Skin epidermis (tissue), 12 donors: ENCODE results near the gene MSX2.
"Not testable (repeated sequence)": the region's sequence is repeated elsewhere in the genome, so short reads cannot be mapped to it uniquely, and the experiment has no call there.

Source experiments
- H3K27ac ChIP-seq, 21 experiments: fragments of 200-600 bp; sonication (generic) in 11 of 21; one replicate each; pipeline ENCODE4 v1.5.0; 2020; ENCODE audit warnings: mild to moderate bottlenecking in 3 of 21, inconsistent platforms in 2 of 21, moderate library complexity in 2 of 21
- H3K4me3 ChIP-seq, 7 experiments: fragments of 200-600 bp; sonication (generic) in 2 of 7; one replicate each; pipeline ENCODE4 v1.5.0; 2020; ENCODE audit warnings: inconsistent platforms in 2 of 7, mild to moderate bottlenecking in 2 of 7, moderate library complexity in 1 of 7

The MSX2 gene

DNA sequence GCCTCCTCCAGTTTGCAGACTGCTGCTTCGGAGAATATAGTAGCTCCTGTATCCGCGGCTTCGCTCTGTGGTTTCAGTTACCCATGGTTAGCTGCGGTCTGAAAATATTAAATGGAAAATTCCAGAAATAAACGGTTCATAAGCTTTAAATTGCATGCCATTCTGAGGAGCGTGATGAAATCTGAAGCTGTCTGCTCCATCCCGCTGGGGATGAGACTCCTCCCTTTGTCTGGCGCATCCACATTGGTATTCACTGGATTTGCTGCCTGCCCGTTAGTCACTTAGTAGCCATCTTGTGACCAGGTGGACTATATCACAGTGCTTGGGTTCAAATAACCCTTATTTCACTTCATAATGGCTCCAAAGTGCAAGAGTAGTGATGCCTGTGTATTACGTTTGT lies 36.3 kb downstream of the MSX2 start:
- Histone ChIP-seq H3K4me3 (no peak overlapping the region), H3K27ac (no peak overlapping the region)

DNA sequence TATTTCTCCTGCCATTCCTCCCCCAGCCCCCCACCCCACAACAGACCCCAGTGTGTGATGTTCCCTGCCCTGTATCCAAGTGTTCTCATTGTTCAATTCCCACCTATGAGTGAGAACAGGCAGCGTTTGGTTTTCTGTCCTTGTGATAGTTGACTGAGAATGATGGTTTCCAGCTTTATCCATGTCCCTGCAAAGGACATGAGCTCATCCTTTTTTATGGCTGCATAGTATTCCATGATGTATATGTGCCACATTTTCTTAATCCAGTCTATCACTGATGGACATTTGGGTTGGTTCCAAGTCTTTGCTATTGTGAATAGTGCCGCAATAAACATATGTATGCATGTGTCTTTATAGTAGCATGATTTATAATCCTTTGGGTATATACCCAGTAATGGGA lies 37.0 kb downstream of the MSX2 start:
- H3K4me3 ChIP-seq, H3K27ac ChIP-seq: not testable (repeated sequence)

DNA sequence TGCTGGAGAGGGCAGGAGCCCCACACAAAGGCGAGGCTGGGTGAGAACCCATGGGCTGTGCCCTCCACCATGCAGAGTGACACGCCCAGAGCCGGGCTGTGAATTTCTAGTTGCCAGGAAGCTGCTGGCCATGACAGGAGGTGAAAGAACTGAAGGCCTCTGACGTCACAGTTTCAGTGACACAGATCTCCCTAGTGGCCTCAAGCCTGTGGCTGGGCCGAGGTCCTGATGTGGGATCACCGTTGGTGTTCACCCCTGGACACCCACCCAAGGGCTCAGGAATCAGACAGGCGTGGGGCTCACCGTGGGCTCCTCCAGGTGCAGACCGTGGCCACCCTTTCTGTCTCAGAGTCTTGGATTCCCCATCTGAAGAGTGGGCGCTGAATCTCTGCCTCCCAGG lies 39.9 kb downstream of the MSX2 start:
- H3K27ac ChIP-seq = no peak overlapping the region
- H3K4me3 ChIP-seq = no peak overlapping the region

DNA sequence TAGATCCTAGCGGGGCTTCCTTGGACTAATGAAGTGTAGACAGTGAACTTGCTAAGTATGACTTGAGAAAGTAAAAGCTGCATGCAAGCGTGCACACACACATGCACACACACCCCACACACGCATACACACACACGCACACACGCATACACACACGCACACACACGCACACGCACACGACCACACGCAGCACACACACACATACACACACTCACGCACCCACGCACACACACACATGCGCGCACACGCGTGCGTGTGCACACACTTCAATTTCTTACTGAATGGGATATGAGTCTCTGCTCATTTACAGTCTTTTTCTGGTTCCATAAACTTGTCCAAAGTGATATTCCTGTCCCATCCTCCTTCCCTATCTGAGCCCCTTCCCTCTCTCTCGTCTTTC lies 41.2 kb downstream of the MSX2 start:
- no peak overlapping the region for H3K4me3 ChIP-seq

DNA sequence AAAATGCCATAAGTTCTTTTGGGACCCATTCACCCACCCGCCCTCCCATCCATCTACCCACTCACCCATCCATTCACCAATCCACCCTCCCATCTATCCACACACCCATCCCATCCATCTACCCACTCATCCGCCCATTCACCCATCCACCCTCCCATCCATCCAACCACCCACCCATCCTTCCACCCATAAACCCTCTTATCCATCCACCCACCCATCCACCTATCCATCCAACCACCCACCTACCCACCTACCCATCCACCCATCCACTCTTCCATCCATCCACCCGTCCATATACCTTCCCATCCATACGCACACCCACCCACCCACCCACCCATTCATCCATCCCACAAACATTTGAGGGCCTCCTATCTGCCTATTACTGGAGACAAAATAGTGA lies 43.3 kb downstream of the MSX2 start:
- no peak overlapping the region for H3K4me3 ChIP-seq

More for the DNA sequence above, 41.2 kb downstream of the MSX2 start:
- no peak overlapping the region for H3K27ac ChIP-seq

DNA sequence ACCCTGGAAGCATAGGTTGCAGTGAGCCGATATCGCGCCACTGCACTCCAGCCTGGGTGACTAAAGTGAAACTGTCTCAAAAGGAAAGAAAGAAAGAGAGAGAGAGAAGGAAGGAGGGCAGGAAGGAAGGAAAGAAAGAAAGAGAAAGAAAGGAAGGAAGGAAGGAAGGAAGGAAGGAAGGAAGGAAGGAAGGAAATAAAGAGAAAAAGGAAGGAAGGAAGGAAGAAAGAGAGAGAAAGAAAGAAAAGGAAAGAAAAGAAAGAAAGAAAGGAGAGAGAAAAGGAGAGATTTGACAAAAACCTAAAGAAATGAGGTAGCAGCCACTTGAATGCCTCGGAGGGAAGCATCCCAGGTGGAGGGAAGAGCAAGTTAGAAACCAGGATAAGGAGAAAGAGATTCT lies 44.6 kb downstream of the MSX2 start:
- Histone ChIP-seq H3K4me3 (no peak overlapping the region), H3K27ac (no peak overlapping the region)

More for the DNA sequence above, 43.3 kb downstream of the MSX2 start:
- no peak overlapping the region for H3K27ac ChIP-seq

DNA sequence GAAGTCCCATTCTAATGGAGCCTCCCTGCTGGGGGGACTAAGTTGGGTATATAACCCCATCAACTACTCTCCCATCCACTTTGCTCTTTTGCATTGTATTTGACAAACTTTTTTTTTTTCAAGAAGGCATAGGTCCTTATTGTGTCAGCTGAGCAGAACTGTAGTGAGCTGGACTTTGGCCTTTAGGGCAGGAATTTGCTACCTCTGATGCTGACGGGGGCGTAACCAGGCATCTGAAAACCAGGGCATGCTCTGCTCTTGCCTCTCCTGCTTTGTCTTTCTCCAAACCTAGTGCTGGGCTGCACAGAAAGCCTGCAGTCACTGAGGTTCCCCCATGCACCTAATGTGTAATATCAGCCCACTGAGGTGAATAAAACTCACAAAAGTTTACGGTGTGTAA lies 49.0 kb downstream of the MSX2 start:
- Histone ChIP-seq H3K4me3 (no peak overlapping the region), H3K27ac (no peak overlapping the region)

DNA sequence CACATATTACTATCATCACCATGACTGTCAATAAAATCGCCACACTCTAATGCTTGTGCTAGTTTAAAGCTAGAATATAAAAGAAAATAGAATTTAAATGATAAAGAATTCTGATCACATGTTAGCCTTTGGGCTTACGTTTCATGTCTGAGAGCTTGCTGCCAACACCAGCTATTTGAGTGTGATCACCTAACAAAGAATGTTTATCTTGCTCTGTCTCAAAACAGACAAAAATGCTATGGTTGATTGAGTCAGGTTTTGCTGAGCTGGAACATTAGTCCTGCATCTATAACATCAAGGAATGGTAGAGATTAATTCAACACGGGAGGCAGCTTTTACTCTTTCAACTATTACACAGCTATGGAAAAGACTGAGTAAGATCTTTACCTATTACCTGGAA lies 50.7 kb downstream of the MSX2 start:
- no peak overlapping the region for H3K4me3 ChIP-seq
- no peak overlapping the region for H3K27ac ChIP-seq

DNA sequence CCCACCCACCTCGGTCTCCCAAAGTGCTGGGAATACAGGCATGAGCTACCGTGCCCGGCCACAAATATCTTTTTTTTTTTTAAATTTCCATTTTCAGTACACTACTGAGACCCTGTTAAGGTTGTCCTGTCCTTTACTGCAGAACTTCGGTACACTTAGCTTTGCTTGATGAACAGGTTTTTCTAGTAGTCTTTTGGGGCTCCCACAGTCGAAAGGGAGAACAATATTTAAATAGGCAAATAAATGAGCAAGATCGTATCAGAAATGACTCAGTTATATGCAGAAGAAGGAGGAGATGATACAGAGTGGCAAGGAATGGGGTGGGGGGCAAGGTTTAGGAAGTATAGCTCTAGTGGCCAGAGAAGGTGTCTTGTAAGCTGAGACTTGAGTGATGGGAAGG lies 52.7 kb downstream of the MSX2 start:
- no peak overlapping the region for H3K27ac ChIP-seq
- no peak overlapping the region for H3K4me3 ChIP-seq

DNA sequence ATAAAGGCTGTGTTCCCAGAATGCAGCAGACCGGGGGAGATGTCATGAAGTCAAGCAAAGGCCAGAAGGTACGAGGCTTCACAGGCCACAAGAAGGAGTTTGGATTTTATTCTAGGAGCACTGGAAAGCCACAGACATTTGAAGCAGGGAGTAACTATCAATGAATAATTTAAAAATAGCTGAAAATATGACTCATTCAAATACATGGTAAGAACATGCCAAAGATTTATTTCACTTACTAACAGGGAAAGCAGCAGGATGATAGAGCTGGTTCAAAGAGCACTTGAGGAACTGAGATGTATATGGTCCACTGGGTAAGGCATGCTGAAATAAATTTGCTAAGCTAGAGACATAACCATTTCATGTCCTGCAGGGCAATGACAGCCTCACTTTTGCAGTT lies 53.2 kb downstream of the MSX2 start:
- no peak overlapping the region for H3K27ac ChIP-seq
- no peak overlapping the region for H3K4me3 ChIP-seq
